Right atrium auricular region (tissue), 2 donors: Measurements from ENCODE around the gene TRERF1. TPM values are rescaled to one million over a fixed set of nuclear protein-coding genes. Genes with fewer than 3 reads are reported as not detected.

Experiments used
- DNase-seq: peaks from one replicate; pipeline ENCODE4 v3.0.0-alpha.2; 2019; ENCODE audit warnings: low spot score
- H3K27ac ChIP-seq, 2 donors: fragments of 200-600 bp; sonication (generic); 1 replicate in 1 of 2; 2 replicates in 1 of 2; pipeline ENCODE4 v1.5.1; 2016 to 2019
- H3K27me3 ChIP-seq, 2 donors: fragments of 200-600 bp; sonication (generic); one replicate each; pipeline versions ENCODE4 v1.5.1 to v1.6.0; 2017 to 2019
- H3K36me3 ChIP-seq: fragments of 200-600 bp; sonication (generic); one replicate; pipeline ENCODE4 v1.5.1; 2016
- H3K4me1 ChIP-seq, 2 donors: fragments of 200-600 bp; sonication (generic); one replicate each; pipeline versions ENCODE4 v1.5.1 to v1.6.0; 2017 to 2019
- H3K4me3 ChIP-seq, 2 donors: fragments of 200-600 bp; sonication (generic); 1 replicate in 1 of 2; 2 replicates in 1 of 2; pipeline ENCODE4 v1.5.1; 2017 to 2019; ENCODE audit warnings: mild to moderate bottlenecking in 1 of 2, moderate library complexity in 1 of 2
- H3K9me3 ChIP-seq, 2 donors: fragments of 200-600 bp; sonication (generic); one replicate each; pipeline ENCODE4 v1.5.1; 2019
- total RNA-seq, 2 donors: library from RNA; depleted of rRNA; stranded (reverse); fragments of >200 nt; gene quantifications; one replicate each; pipeline ENCODE4 v1.1.0, GENCODE V29; 2016
- TF ChIP-seq, protein P1 (sequence below), 2 donors: fragments of 200-600 bp; sonication (generic); IDR thresholded peaks; one replicate each; pipeline ENCODE4 v1.5.1; 2019; ENCODE audit warnings: antibody characterized with exemption in 2 of 2

The TRERF1 gene
- total RNA-seq, 2 donors from 2014 or later, result 1.9 to 2.5 TPM

GRCh38 chr6:42345696-42346416, 105.9 kb downstream of the TRERF1 start:
- Histone ChIP-seq H3K9me3 (no peaks in the 10 kb centered on the region), H3K27ac (no peak overlapping the region), H3K36me3 (no peaks in the 10 kb centered on the region), H3K27me3 (no peaks in the 10 kb centered on the region), H3K4me1 (no peaks in the 10 kb centered on the region), H3K4me3 (no peak overlapping the region)
- DNase-seq, result no peak
- TF ChIP-seq, protein P1, sequence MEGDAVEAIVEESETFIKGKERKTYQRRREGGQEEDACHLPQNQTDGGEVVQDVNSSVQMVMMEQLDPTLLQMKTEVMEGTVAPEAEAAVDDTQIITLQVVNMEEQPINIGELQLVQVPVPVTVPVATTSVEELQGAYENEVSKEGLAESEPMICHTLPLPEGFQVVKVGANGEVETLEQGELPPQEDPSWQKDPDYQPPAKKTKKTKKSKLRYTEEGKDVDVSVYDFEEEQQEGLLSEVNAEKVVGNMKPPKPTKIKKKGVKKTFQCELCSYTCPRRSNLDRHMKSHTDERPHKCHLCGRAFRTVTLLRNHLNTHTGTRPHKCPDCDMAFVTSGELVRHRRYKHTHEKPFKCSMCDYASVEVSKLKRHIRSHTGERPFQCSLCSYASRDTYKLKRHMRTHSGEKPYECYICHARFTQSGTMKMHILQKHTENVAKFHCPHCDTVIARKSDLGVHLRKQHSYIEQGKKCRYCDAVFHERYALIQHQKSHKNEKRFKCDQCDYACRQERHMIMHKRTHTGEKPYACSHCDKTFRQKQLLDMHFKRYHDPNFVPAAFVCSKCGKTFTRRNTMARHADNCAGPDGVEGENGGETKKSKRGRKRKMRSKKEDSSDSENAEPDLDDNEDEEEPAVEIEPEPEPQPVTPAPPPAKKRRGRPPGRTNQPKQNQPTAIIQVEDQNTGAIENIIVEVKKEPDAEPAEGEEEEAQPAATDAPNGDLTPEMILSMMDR (IDR thresholded peaks at IDR 0.05), result no peak

- H3K4me3 ChIP-seq, result no peak overlapping the region
- no peaks in the 10 kb centered on the region for H3K4me1 ChIP-seq
- H3K27me3 ChIP-seq, result no peaks in the 10 kb centered on the region
- H3K9me3 ChIP-seq, result no peaks in the 10 kb centered on the region
- TF ChIP-seq, protein P1 (IDR thresholded peaks at IDR 0.05), result no peak
- H3K36me3 ChIP-seq, result no peaks in the 10 kb centered on the region
- no peak overlapping the region for H3K27ac ChIP-seq
- DNase-seq, result no peak
Measured at GRCh38 chr6:42344756-42345155, 107.0 kb downstream of the TRERF1 start.

- H3K4me3 ChIP-seq, result no peak overlapping the region
- no peaks in the 10 kb centered on the region for H3K36me3 ChIP-seq
- H3K4me1 ChIP-seq, result no peaks in the 10 kb centered on the region
- DNase-seq, result no peak
- TF ChIP-seq, protein P1 (IDR thresholded peaks at IDR 0.05), result no peak
- no peaks in the 10 kb centered on the region for H3K9me3 ChIP-seq
- H3K27ac ChIP-seq, result no peak overlapping the region
- H3K27me3 ChIP-seq, result no peaks in the 10 kb centered on the region
Measured at GRCh38 chr6:42341771-42342553, 109.8 kb downstream of the TRERF1 start.

DNA sequence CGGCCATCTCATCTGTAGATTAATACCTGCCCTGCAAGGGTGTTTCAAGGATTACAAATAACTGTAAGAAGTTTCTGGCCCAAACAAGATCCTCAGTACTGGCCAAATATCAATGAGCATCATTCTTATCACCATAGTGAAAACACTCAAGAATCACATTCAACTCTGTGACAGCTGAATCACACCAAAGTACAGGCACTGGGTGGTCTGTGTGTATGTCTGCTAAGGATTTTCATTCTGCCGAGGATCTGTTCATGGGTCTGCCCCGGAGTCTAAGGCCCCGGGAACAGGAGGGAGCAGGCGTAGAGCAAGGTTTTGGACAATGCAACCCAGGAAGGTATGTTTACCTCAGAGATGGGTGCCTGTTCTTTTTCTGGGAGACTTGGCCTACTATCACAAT, 110.5 kb downstream of the TRERF1 start:
- H3K9me3 ChIP-seq, result no peaks in the 10 kb centered on the region
- H3K36me3 ChIP-seq, result no peaks in the 10 kb centered on the region
- DNase-seq, result no peak
- TF ChIP-seq, protein P1 (IDR thresholded peaks at IDR 0.05), result no peak
- H3K27me3 ChIP-seq, result no peaks in the 10 kb centered on the region
- H3K4me1 ChIP-seq, result no peaks in the 10 kb centered on the region
- no peak overlapping the region for H3K27ac ChIP-seq
- no peak overlapping the region for H3K4me3 ChIP-seq

GRCh38 chr6:42340511-42340910, 111.2 kb downstream of the TRERF1 start:
- H3K4me1 ChIP-seq, result no peaks in the 10 kb centered on the region
- no peaks in the 10 kb centered on the region for H3K9me3 ChIP-seq
- TF ChIP-seq, protein P1 (IDR thresholded peaks at IDR 0.05), result no peak
- no peaks in the 10 kb centered on the region for H3K36me3 ChIP-seq
- DNase-seq, result no peak
- H3K27me3 ChIP-seq, result no peaks in the 10 kb centered on the region
- H3K27ac ChIP-seq, result no peak overlapping the region
- no peak overlapping the region for H3K4me3 ChIP-seq
